MM.1S (cell line): ENCODE data around the gene MACROD2.

Experiments
- EZH2phosphoT487 ChIP-seq: fragments of 300-600 bp; sonication (generic); IDR thresholded peaks from 2 replicates; pipeline ENCODE4 v1.6.1; 2018; ENCODE audit warnings: antibody characterized with exemption, low read length
- TF ChIP-seq, protein P1 (sequence below): fragments of 300-600 bp; sonication (generic); IDR thresholded peaks from 2 replicates; pipeline ENCODE4 v1.5.1; 2016; ENCODE audit warnings: antibody characterized with exemption, low read length, mixed read lengths

DNA sequence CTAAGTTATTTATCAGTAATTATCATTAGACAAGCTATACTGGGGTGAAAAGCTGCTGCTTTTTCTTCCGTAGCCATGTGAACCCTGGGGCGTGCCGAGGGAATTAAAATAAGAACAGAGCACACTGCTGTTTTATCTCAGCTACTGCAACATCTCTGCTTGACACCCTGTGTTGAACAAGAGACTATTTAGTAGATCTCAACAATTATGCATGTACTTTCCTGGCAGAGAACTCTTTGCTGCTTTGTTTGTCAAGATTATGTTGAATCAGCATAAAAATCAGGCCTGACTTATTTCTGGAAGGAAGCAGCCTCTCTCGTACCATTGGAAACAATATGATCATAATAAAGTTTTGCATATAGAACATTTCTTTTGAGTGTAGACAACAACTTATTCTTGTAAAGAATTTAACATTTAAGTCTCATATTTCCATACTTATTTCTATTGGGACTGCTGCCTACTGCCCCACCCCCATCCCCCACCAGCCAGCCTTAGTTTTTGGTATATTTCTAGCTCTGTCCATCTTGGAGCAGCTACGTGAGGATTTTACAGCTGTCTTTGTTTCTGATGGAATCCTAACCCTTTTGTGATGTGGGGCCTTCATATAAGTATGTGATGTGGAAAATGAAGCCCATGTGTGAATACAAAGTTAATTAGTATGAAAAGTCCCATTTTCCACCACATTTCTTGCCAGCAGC lies 1566.5 kb downstream of the MACROD2 start:
- TF ChIP-seq, protein P1, sequence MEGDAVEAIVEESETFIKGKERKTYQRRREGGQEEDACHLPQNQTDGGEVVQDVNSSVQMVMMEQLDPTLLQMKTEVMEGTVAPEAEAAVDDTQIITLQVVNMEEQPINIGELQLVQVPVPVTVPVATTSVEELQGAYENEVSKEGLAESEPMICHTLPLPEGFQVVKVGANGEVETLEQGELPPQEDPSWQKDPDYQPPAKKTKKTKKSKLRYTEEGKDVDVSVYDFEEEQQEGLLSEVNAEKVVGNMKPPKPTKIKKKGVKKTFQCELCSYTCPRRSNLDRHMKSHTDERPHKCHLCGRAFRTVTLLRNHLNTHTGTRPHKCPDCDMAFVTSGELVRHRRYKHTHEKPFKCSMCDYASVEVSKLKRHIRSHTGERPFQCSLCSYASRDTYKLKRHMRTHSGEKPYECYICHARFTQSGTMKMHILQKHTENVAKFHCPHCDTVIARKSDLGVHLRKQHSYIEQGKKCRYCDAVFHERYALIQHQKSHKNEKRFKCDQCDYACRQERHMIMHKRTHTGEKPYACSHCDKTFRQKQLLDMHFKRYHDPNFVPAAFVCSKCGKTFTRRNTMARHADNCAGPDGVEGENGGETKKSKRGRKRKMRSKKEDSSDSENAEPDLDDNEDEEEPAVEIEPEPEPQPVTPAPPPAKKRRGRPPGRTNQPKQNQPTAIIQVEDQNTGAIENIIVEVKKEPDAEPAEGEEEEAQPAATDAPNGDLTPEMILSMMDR: no peak
- no peak for TF ChIP-seq EZH2phosphoT487
